VCaP (cell line): ENCODE results near the gene NAV2.

Experiments
- H3K27ac ChIP-seq: fragments of 450-650 bp; 2 replicates; pipeline ENCODE4 v1.5.1; 2017
- CTCF ChIP-seq: fragments of 450-650 bp; conservative IDR thresholded peaks from 2 replicates; pipeline ENCODE4 v1.5.1; 2017; ENCODE audit warnings: mild to moderate bottlenecking, moderate library complexity

The NAV2 gene

DNA sequence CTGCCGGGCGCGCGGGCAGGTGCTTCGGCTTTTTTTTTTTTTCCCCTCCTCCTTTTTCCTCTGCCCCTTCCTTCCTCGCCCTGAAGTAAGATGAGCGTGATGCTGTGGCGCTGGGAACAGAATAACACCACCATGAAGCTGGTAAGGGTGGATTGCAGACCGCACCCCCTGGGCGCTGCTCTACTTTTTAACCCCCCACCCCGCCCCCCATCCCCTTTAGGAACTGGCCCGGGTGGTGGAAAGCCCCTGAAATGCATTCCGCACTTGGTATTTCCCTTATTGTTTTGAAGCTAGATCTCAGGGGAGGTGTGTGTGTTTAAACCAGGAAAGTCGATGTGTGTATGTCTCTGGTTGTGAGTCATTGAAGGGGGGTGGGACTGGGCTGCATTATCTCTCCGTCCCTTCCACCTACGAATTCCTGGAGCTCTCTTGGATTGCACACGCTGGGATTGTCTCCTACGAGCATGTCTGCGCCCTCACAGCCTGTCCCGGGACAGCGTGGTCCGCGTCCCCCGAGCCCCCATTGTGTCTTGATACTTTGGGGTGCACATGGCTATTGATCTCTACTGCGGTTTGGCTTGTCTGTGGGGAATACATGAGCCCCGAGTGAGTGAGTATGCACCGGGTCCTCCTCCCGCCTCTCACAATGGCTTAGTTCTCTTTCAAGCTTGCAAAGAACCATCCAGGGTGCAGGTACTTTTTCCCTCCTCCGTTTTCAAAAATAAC is 64.9 kb downstream of the NAV2 start:
- TF ChIP-seq CTCF: no peak
- peak overlapping the region; percentile 64; the same call in 1 of the 2 replicates for H3K27ac ChIP-seq

DNA sequence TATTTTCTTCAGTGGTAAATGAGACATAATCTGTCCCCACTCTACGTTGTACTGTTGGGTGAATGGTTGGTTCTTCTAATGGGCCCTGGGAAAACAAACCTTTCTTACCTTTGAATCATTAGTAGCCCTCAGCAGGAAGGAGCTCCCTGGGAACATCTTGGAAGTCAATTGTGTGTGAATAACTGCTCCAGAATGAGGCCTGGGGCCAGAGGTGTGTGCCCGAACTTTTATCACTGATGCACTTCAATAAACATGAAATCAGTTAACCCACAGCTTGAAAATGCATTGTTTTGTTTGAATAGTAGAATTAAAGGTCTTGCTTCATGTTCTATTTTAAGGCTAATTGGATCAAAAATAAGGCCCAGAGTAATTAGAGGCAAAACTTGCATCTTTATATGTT is 67.1 kb downstream of the NAV2 start:
- no peak overlapping the region for H3K27ac ChIP-seq
- no peak for TF ChIP-seq CTCF

DNA sequence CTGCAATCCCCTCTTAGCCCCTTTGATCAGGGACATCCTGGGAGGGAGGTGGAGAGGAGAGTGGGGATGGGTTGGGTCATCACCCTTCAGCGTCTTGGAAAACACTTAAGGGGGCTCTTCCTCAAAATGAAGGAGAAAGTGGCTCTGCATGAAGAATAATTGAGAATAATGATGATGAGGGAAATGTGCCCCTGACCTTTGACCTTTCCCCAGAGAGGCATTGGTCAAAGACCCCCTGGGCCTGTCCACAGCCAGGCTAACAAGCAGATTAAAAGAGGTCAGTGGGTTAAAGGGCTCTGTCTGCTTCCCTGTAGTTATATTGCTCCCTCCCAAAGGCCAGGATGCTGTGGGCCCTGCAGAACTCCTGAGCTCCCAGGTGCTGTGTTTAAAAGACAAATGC is 68.7 kb downstream of the NAV2 start:
- no peak overlapping the region for H3K27ac ChIP-seq

GRCh38 chr11:19785265-19785664 is 72.6 kb downstream of the NAV2 start:
- no peak overlapping the region for H3K27ac ChIP-seq
- no peak for TF ChIP-seq CTCF

More for the DNA sequence above, 68.7 kb downstream of the NAV2 start:
- no peak for TF ChIP-seq CTCF

DNA sequence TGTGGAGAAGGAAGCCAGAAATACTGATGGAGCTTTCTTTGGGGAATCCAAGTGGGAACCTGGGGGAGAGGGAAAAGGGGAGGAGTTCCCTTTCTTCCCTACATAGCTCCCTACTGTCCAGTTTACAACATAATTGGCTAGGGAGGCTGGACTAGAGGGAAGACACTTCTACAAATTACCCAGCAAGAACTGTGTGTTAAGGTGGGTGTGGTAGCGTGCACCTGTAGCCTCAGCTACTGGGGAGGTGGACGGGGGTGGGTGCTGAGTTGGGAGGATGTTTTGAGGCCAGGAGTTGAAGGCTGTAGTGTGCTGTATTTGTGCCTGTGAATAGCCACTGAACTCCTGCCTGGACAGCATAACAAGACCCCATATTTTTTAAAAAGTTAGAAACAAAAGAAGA is 74.0 kb downstream of the NAV2 start:
- H3K27ac ChIP-seq: no peak overlapping the region
- no peak for TF ChIP-seq CTCF

DNA sequence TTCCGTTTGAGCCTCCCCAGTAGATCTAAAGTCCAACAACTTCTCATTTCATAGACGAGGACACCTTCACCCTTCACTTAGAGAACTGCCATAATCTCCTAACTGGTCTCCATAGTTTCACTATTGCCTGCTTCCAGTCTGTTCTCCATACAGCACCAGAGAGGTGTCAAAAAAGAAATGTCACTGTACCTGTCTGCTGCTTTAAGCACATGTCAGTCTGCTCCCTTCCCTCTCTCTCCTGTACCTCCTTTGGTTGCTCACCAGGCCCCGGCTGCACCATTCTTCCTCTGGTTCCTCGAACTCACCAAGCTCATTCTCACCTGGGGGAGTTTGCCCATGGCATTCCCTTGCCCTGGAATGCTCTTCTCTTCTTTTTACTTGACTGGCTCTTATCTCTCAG is 75.8 kb downstream of the NAV2 start:
- TF ChIP-seq CTCF: no peak
- H3K27ac ChIP-seq: no peak overlapping the region

- no peak for TF ChIP-seq CTCF
- no peak overlapping the region for H3K27ac ChIP-seq
These were observed 76.6 kb downstream of the NAV2 start for GRCh38 chr11:19789245-19789644.
